HL-60 (cell line): ENCODE data around the gene EVA1A.

Experiments
- TF ChIP-seq, protein P1 (sequence below): IDR thresholded peaks from one replicate; pipeline ENCODE4 v1.5.1; 2011; ENCODE audit warnings: low read length, control low read depth, inconsistent platforms; ENCODE audit not compliant: insufficient read depth
- TF ChIP-seq, protein P2 (sequence below): IDR thresholded peaks from 2 replicates; pipeline ENCODE4 v1.6.1; 2012; ENCODE audit warnings: low read depth; ENCODE audit not compliant: insufficient replicate concordance

GRCh38 chr2:75560022-75560767, 544 bp downstream of the EVA1A start:
- TF ChIP-seq, protein P1, sequence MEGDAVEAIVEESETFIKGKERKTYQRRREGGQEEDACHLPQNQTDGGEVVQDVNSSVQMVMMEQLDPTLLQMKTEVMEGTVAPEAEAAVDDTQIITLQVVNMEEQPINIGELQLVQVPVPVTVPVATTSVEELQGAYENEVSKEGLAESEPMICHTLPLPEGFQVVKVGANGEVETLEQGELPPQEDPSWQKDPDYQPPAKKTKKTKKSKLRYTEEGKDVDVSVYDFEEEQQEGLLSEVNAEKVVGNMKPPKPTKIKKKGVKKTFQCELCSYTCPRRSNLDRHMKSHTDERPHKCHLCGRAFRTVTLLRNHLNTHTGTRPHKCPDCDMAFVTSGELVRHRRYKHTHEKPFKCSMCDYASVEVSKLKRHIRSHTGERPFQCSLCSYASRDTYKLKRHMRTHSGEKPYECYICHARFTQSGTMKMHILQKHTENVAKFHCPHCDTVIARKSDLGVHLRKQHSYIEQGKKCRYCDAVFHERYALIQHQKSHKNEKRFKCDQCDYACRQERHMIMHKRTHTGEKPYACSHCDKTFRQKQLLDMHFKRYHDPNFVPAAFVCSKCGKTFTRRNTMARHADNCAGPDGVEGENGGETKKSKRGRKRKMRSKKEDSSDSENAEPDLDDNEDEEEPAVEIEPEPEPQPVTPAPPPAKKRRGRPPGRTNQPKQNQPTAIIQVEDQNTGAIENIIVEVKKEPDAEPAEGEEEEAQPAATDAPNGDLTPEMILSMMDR, result no peak
- TF ChIP-seq, protein P2, sequence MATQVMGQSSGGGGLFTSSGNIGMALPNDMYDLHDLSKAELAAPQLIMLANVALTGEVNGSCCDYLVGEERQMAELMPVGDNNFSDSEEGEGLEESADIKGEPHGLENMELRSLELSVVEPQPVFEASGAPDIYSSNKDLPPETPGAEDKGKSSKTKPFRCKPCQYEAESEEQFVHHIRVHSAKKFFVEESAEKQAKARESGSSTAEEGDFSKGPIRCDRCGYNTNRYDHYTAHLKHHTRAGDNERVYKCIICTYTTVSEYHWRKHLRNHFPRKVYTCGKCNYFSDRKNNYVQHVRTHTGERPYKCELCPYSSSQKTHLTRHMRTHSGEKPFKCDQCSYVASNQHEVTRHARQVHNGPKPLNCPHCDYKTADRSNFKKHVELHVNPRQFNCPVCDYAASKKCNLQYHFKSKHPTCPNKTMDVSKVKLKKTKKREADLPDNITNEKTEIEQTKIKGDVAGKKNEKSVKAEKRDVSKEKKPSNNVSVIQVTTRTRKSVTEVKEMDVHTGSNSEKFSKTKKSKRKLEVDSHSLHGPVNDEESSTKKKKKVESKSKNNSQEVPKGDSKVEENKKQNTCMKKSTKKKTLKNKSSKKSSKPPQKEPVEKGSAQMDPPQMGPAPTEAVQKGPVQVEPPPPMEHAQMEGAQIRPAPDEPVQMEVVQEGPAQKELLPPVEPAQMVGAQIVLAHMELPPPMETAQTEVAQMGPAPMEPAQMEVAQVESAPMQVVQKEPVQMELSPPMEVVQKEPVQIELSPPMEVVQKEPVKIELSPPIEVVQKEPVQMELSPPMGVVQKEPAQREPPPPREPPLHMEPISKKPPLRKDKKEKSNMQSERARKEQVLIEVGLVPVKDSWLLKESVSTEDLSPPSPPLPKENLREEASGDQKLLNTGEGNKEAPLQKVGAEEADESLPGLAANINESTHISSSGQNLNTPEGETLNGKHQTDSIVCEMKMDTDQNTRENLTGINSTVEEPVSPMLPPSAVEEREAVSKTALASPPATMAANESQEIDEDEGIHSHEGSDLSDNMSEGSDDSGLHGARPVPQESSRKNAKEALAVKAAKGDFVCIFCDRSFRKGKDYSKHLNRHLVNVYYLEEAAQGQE, result no peak
